Activated T-cell treated with anti-CD3 and anti-CD28 coated beads for 1 hour (primary cell): ENCODE results near the gene KLHL10.

Experiments
- DNase-seq: peaks from one replicate; pipeline ENCODE4 v3.0.0-alpha.2; 2020; ENCODE audit warnings: low read depth

The KLHL10 gene

DNA sequence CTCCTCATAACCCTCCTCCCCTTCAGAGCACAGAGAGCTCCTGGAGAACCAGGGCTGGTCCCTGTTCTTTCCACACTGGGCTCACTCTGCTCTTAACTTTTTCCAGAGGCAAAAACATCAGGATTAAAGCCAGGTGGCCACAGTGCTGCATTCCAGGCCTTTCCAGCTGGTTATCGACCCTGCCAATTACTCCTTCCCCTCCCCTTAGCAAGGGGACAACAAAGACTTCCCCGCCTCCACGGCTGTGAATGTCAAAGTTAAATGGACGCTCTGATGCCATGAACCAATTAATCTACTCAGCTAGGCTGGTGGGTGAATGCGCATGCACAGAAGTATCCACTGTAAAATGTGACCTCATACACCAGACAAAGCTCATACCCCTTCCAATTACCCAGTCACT, 58.0 kb downstream of the KLHL10 start:
- no peak for DNase-seq

DNA sequence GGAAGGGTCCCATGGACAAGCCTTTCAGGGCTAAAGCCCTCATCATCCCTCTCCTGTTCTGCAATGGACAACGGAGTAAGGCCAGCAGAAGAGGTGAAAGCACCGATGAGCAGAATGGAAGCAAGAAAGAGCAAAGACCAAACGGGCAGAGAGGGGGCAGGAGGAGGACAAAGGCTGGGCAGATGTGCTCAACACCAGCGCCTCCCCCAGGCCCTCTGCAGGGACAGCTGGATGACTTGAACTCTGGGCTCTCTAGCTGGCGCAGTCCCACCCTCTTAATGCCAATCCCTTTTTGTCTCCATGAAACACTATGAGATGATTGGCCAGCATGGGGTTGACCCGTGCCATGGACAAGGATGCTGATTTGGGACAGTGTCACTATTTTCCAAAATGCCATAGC, 59.1 kb downstream of the KLHL10 start:
- no peak for DNase-seq
